CD4-positive, alpha-beta T cell (primary cell): Measurements from ENCODE around the gene ZMIZ2. TPM values are rescaled to one million over a fixed set of nuclear protein-coding genes. Genes with fewer than 3 reads are reported as not detected.
"Not testable (repeated sequence)": the region's sequence is repeated elsewhere in the genome, so short reads cannot be mapped to it uniquely, and the experiment has no call there.

Experiments
- ATAC-seq: fragments of 200-7000 bp; cut with Tn5 transposase; one replicate; pipeline ENCODE4 v1.10.0; 2022; ENCODE audit warnings: mild to moderate bottlenecking; ENCODE audit not compliant: poor library complexity
- CTCF ChIA-PET: fragments of 350-600 bp; sonication (Branson Sonifier 250); formaldehyde crosslinking; loops from one replicate; lab custom pipeline; 2021; ENCODE audit warnings: antibody characterized with exemption, inconsistent platforms; lab: Charles Lee
- POLR2A ChIA-PET: fragments of 350-600 bp; sonication (Branson Sonifier 250); formaldehyde crosslinking; loops from one replicate; lab custom pipeline; 2021; ENCODE audit warnings: antibody characterized with exemption, inconsistent platforms; lab: Charles Lee
- DNase-seq, 14 experiments: peaks; one replicate each; pipeline ENCODE4 v3.0.0-alpha.2; 2013 to 2020; ENCODE audit warnings: mixed read lengths in 2 of 14
- H3K27ac ChIP-seq, 2 donors: one replicate each; pipeline versions ENCODE4 v1.5.1 to v1.7.0; 2013; ENCODE audit warnings: low read length in 2 of 2, low read depth in 1 of 2, mild to moderate bottlenecking in 1 of 2
- H3K27me3 ChIP-seq, 2 experiments: 1 replicate in 1 of 2; 2 replicates in 1 of 2; pipeline versions ENCODE4 v1.6.1 to v1.7.0; 2013; ENCODE audit warnings: low read length in 2 of 2, control low read depth in 1 of 2, mild to moderate bottlenecking in 1 of 2, moderate library complexity in 1 of 2; ENCODE audit not compliant: insufficient read depth in 2 of 2, control insufficient read depth in 1 of 2
- H3K36me3 ChIP-seq: one replicate; pipeline ENCODE4 v1.6.1; 2013; ENCODE audit warnings: low read length, control low read depth; ENCODE audit not compliant: insufficient read depth
- H3K4me1 ChIP-seq: one replicate; pipeline ENCODE4 v1.6.1; 2013; ENCODE audit warnings: low read length, control low read depth; ENCODE audit not compliant: insufficient read depth
- H3K4me3 ChIP-seq: one replicate; pipeline ENCODE4 v1.5.1; 2013; ENCODE audit warnings: mild to moderate bottlenecking, low read length, moderate library complexity
- H3K9me3 ChIP-seq, 2 experiments: 1 replicate in 1 of 2; 2 replicates in 1 of 2; pipeline versions ENCODE4 v1.6.1 to v1.7.0; 2013; ENCODE audit warnings: low read length in 2 of 2, mild to moderate bottlenecking in 2 of 2, control low read depth in 1 of 2, moderate library complexity in 1 of 2; ENCODE audit not compliant: control insufficient read depth in 1 of 2, insufficient read depth in 1 of 2
- H3K27ac Mint-ChIP-seq: one replicate; pipeline ENCODE4 v1.8.0; 2020; ENCODE audit warnings: mixed read lengths
- H3K27me3 Mint-ChIP-seq: one replicate; pipeline ENCODE4 v1.8.0; 2021; ENCODE audit warnings: mixed read lengths
- H3K36me3 Mint-ChIP-seq: one replicate; pipeline ENCODE4 v1.8.0; 2021; ENCODE audit warnings: low read depth, mixed read lengths
- H3K4me1 Mint-ChIP-seq: one replicate; pipeline ENCODE4 v1.8.0; 2021; ENCODE audit warnings: low read depth, mixed read lengths
- H3K4me3 Mint-ChIP-seq: one replicate; pipeline ENCODE4 v1.8.0; 2020; ENCODE audit warnings: mild to moderate bottlenecking, mixed read lengths
- H3K9me3 Mint-ChIP-seq: one replicate; pipeline ENCODE4 v1.8.0; 2020; ENCODE audit warnings: mixed read lengths
- CTCF ChIP-seq: fragments of 200-600 bp; IDR thresholded peaks from one replicate; pipeline ENCODE4 v1.8.0; 2022; ENCODE audit warnings: antibody characterized with exemption, mild to moderate bottlenecking
- intact Hi-C, 2 experiments: fragments of 100-400 bp; cut with DNase I in 1 of 2; cut with micrococcal nuclease in 1 of 2; formaldehyde crosslinking; loops; one replicate each; pipeline versions ENCODE4 v1.15.1 to v1.9.0; 2023 to 2025; cut with DNase I, micrococcal nuclease
- total RNA-seq, 174 experiments: library from RNA in 2 of 174; stranded (reverse) in 2 of 174; gene quantifications; one replicate each; pipeline ENCODE4 v1.2.3 and lab custom pipeline; 2021 to 2026

Gene ZMIZ2
- total RNA-seq, 2 experiments from 2014 or later, result 81.5 to 82.0 TPM

DNA sequence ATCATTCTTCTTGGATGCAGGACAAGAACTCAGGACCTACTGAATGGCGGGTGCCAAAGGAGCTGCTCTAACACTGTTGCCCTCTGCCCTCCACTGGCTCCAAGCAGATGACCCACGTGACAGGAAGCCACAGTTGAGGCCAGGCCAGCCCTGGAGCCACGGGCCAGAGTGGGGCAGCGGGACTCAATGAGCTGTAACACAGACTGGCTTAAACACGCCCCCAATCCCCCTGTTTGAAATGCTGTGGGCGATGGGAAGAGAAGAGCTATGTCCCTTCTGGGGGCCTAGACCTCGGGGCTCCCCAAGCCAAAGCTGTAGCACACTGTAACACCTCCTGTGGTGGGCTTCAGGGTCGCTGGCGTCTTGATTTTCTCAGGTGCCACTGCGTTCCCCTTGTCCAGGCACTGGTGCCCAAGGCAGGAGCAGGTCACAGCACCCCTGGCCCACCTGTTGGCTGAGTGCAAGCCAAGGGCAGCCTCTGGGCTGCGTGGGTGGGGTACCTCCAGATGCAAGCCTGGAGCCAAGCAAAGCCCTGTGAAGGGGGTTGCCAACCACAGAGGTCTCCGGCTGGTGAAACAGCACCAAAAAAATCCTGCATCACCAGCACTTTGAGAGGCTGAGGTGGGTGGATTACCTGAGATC is 18.6 kb upstream of the ZMIZ2 start:
- ATAC-seq (no peak), DNase-seq (no peak)
- ChIA-PET CTCF (no interaction called here), POLR2A (no interaction called here)
- H3K9me3 Mint-ChIP-seq, result no peaks in the 10 kb centered on the region
- no peak overlapping the region for H3K27ac Mint-ChIP-seq
- no peak for TF ChIP-seq CTCF
- H3K27me3 Mint-ChIP-seq, result no peaks in the 10 kb centered on the region
- no peaks in the 10 kb centered on the region for H3K4me1 Mint-ChIP-seq
- H3K27ac ChIP-seq, result no peak overlapping the region
- H3K27me3 ChIP-seq, result no peaks in the 10 kb centered on the region
- peaks cover under 1% of the 10 kb centered on the region for H3K4me1 ChIP-seq
- intact Hi-C loops, result no loop called here
- H3K36me3 Mint-ChIP-seq, result no peaks in the 10 kb centered on the region
- H3K4me3 Mint-ChIP-seq, result no peak overlapping the region
- H3K36me3 ChIP-seq, result no peaks in the 10 kb centered on the region
- H3K4me3 ChIP-seq, result no peak overlapping the region
- no peaks in the 10 kb centered on the region for H3K9me3 ChIP-seq

DNA sequence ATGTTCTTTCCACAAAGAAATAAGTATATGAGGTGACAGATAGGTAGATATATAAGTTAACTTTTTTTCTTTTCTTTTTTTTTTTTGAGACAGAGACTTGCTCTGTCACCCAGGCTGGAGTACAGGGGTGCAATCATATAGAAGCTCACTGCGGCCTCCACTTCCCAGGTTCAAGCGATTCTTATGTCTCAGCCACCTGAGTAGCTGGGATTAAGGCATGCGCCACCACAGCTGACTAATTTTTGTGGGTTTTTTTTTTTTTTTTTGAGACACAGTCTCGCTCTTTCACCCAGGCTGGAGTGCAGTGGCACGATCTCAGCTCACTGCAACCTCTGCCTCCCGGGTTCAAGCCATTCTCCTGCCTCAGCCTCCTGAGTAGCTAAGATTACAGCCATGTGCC is 15.7 kb upstream of the ZMIZ2 start:
- H3K9me3 Mint-ChIP-seq, ATAC-seq, H3K27ac Mint-ChIP-seq, H3K4me1 Mint-ChIP-seq, H3K27me3 Mint-ChIP-seq, intact Hi-C loops, H3K9me3 ChIP-seq, H3K4me3 ChIP-seq, H3K36me3 Mint-ChIP-seq, DNase-seq, H3K27me3 ChIP-seq, H3K4me1 ChIP-seq, H3K36me3 ChIP-seq, CTCF ChIA-PET, H3K27ac ChIP-seq, H3K4me3 Mint-ChIP-seq: not testable (repeated sequence)
- POLR2A ChIA-PET, result interaction anchor here (0.6 kb wide), 1 partner anchor 109 kb away, joined by 3 read pairs; no protein-coding TSS in a partner anchor

- Mint-ChIP-seq H3K4me1 (peaks cover 6% of the 10 kb centered on the region), H3K27ac (no peak overlapping the region), H3K36me3 (no peaks in the 10 kb centered on the region), H3K27me3 (no peaks in the 10 kb centered on the region), H3K4me3 (no peak overlapping the region), H3K9me3 (no peaks in the 10 kb centered on the region)
- Histone ChIP-seq H3K27me3 (no peaks in the 10 kb centered on the region), H3K9me3 (no peaks in the 10 kb centered on the region), H3K4me3 (no peak overlapping the region), H3K27ac (no peak overlapping the region), H3K4me1 (peaks cover 3% of the 10 kb centered on the region), H3K36me3 (no peaks in the 10 kb centered on the region)
- CTCF ChIA-PET, result interaction anchor here (0.7 kb wide), 1 partner anchor 17 kb away, joined by 3 read pairs; no protein-coding TSS in a partner anchor
- POLR2A ChIA-PET, result no interaction called here
- intact Hi-C loops, result no loop called here
- TF ChIP-seq CTCF, result no peak
- ATAC-seq (no peak), DNase-seq (no peak)
Observed at GRCh38 chr7:44733708-44734481, 14.8 kb upstream of the ZMIZ2 start.
